HepG2 (cell line): ENCODE results near the gene PRSS33. TPM values are rescaled to one million over a fixed set of nuclear protein-coding genes. Genes with fewer than 3 reads are reported as not detected.

Source experiments
- AHR ChIP-seq: IDR thresholded peaks from 2 replicates; pipeline ENCODE4 v1.6.1; 2018; ENCODE audit warnings: missing genetic modification reagents, missing compliant biosample characterization
- CENPX ChIP-seq: sonication (generic); formaldehyde crosslinking; IDR thresholded peaks from 2 replicates; pipeline ENCODE4 v1.9.0; 2021; ENCODE audit warnings: mild to moderate bottlenecking, missing genetic modification reagents, moderate library complexity
- JUN ChIP-seq: sonication (generic); formaldehyde crosslinking; IDR thresholded peaks from 2 replicates; pipeline ENCODE4 v1.4.0; 2020; ENCODE audit warnings: mild to moderate bottlenecking, missing genetic modification reagents
- KDM5A ChIP-seq: fragments of 200-600 bp; sonication (generic); IDR thresholded peaks from 2 replicates; pipeline ENCODE4 v1.7.0; 2018; ENCODE audit warnings: antibody characterized with exemption, mild to moderate bottlenecking, low read length, borderline replicate concordance
- MIER3 ChIP-seq: IDR thresholded peaks from 2 replicates; pipeline ENCODE4 v1.6.1; 2016; ENCODE audit warnings: missing compliant biosample characterization, borderline replicate concordance
- RBM22 ChIP-seq: fragments of 200-400 bp; formaldehyde crosslinking; optimal IDR thresholded peaks from 2 replicates; pipeline ENCODE3; 2017; ENCODE audit warnings: mild to moderate bottlenecking, low read length, moderate library complexity
- REL ChIP-seq: sonication (generic); formaldehyde crosslinking; conservative IDR thresholded peaks from 2 replicates; pipeline ENCODE4 v1.8.0; 2022; ENCODE audit warnings: mild to moderate bottlenecking, missing genetic modification reagents, moderate library complexity
- SP140L ChIP-seq: sonication (generic); formaldehyde crosslinking; IDR thresholded peaks from 2 replicates; pipeline ENCODE4 v1.4.0; 2020; ENCODE audit warnings: missing genetic modification reagents, borderline replicate concordance
- TARDBP ChIP-seq: sonication (generic); formaldehyde crosslinking; IDR thresholded peaks from 2 replicates; pipeline ENCODE4 v1.8.0; 2022; ENCODE audit warnings: mild to moderate bottlenecking, missing genetic modification reagents
- YEATS2 ChIP-seq: sonication (generic); formaldehyde crosslinking; IDR thresholded peaks from 2 replicates; pipeline ENCODE4 v1.4.0; 2020; ENCODE audit warnings: missing genetic modification reagents, borderline replicate concordance
- ZNF543 ChIP-seq: sonication (generic); formaldehyde crosslinking; IDR thresholded peaks from 2 replicates; pipeline ENCODE4 v1.4.0; 2020; ENCODE audit warnings: mild to moderate bottlenecking, missing genetic modification reagents
- ZNF724P ChIP-seq: sonication (generic); formaldehyde crosslinking; IDR thresholded peaks from 2 replicates; pipeline ENCODE4 v1.8.0; 2022; ENCODE audit warnings: missing genetic modification reagents, borderline replicate concordance
- ZSCAN30 ChIP-seq: sonication (generic); formaldehyde crosslinking; IDR thresholded peaks from 2 replicates; pipeline ENCODE4 v1.5.0; 2020; ENCODE audit warnings: mild to moderate bottlenecking, missing genetic modification reagents
- polyA plus RNA-seq, 8 experiments: library from polyadenylated mRNA; depleted of rRNA in 3 of 8; stranded (reverse) in 7 of 8; unstranded in 1 of 8; fragments of >200 nt; fragmentation: Illumina TruSeq in 4 of 8; extraction: Trizol in 4 of 8; gene quantifications; 2 replicates each; pipeline versions ENCODE4 v1.2.1 to v1.2.3, GENCODE V29; 2011 to 2016; ENCODE audit warnings: low read depth in 4 of 8, missing spikeins in 1 of 8, mixed read lengths in 1 of 8; ENCODE audit not compliant: insufficient read depth in 1 of 8
- total RNA-seq, 5 experiments: library from RNA; depleted of rRNA; stranded (reverse); fragments of >200 nt; fragmentation: Illumina TruSeq; extraction: Trizol; gene quantifications; 2 replicates each; pipeline ENCODE4 v1.2.3, GENCODE V29; 2016; ENCODE audit warnings: low read depth in 1 of 5
- TF ChIP-seq, protein P1 (sequence below): sonication (generic); formaldehyde crosslinking; IDR thresholded peaks from 2 replicates; pipeline ENCODE4 v1.4.0; 2020; ENCODE audit warnings: missing genetic modification reagents, mild to moderate bottlenecking, borderline replicate concordance

Gene PRSS33
- total and polyA plus RNA-seq, 2 of the 13 experiments (the other 11 are each of a cell fraction or from before 2014, with no cell fraction given), result not detected

DNA sequence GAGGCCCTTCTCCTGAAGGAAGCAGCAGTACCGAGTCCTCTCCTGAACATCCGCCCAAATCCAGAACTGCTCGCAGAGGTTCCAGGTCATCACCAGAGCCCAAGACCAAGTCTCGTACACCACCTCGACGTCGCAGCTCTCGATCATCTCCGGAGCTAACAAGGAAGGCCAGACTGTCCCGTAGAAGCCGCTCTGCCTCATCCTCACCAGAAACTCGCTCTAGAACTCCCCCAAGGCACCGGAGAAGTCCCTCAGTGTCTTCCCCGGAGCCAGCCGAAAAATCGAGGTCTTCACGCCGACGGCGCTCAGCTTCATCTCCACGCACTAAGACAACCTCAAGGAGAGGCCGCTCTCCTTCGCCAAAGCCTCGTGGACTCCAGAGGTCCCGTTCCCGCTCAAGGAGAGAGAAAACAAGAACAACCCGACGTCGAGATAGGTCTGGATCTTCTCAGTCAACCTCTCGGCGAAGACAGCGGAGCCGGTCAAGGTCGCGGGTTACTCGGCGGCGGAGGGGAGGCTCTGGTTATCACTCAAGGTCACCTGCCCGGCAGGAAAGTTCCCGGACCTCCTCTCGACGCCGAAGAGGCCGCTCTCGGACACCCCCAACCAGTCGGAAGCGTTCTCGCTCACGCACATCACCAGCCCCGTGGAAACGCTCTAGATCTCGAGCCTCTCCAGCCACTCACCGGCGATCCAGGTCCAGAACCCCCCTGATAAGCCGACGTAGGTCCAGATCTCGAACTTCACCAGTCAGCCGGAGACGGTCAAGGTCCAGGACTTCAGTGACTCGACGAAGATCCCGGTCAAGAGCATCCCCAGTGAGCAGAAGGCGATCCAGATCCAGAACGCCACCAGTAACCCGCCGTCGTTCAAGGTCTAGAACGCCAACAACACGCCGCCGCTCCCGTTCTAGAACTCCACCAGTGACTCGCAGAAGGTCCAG is 21.6 kb downstream of the PRSS33 start (continued):
- TF ChIP-seq ZSCAN30 (CRISPR knock-in tag) (no peak), YEATS2 (CRISPR knock-in tag) (no peak), TARDBP (CRISPR knock-in tag) (no peak), AHR (CRISPR knock-in tag) (no peak), REL (CRISPR knock-in tag) (no peak), ZNF543 (CRISPR knock-in tag) (no peak), MIER3 (CRISPR knock-in tag) (no peak), ZNF724P (no peak), CENPX (no peak), JUN (CRISPR knock-in tag) (no peak), RBM22 (peak; percentile 82), KDM5A (no peak), SP140L (no peak)
- TF ChIP-seq, protein P1, sequence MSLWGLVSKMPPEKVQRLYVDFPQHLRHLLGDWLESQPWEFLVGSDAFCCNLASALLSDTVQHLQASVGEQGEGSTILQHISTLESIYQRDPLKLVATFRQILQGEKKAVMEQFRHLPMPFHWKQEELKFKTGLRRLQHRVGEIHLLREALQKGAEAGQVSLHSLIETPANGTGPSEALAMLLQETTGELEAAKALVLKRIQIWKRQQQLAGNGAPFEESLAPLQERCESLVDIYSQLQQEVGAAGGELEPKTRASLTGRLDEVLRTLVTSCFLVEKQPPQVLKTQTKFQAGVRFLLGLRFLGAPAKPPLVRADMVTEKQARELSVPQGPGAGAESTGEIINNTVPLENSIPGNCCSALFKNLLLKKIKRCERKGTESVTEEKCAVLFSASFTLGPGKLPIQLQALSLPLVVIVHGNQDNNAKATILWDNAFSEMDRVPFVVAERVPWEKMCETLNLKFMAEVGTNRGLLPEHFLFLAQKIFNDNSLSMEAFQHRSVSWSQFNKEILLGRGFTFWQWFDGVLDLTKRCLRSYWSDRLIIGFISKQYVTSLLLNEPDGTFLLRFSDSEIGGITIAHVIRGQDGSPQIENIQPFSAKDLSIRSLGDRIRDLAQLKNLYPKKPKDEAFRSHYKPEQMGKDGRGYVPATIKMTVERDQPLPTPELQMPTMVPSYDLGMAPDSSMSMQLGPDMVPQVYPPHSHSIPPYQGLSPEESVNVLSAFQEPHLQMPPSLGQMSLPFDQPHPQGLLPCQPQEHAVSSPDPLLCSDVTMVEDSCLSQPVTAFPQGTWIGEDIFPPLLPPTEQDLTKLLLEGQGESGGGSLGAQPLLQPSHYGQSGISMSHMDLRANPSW (CRISPR knock-in tag), result no peak
- TF ChIP-seq, all 625 proteins: peak for 7
